ENCODE results near the gene MUC6.
A peak's percentile ranks its signal among the peaks of the same experiment; 100 is the strongest.
"Not testable (repeated sequence)": the region's sequence is repeated elsewhere in the genome, so short reads cannot be mapped to it uniquely, and the experiment has no call there.

Gene MUC6

GRCh38 chr11:984546-984945 is 52.0 kb downstream of the MUC6 start:
- DNase-seq, result no peak

GRCh38 chr11:981764-982163 is 54.8 kb downstream of the MUC6 start:
- DNase-seq, result no peak

GRCh38 chr11:980438-981357 is 55.8 kb downstream of the MUC6 start:
- DNase-seq, result no peak

GRCh38 chr11:978781-979180 is 57.7 kb downstream of the MUC6 start:
- no peak for DNase-seq

- DNase-seq, result peak in 1 of 4 experiments; percentile 25
Measured at GRCh38 chr11:977830-978720, 58.4 kb downstream of the MUC6 start.

- no peak for DNase-seq
Measured at GRCh38 chr11:976431-977160, 59.9 kb downstream of the MUC6 start.

GRCh38 chr11:975827-976226 is 60.7 kb downstream of the MUC6 start:
- peak; percentile 32 to 59 (median 50) for DNase-seq

- DNase-seq, result not testable (repeated sequence)
Measured at GRCh38 chr11:975376-975775, 61.1 kb downstream of the MUC6 start.

GRCh38 chr11:973237-973636 is 63.3 kb downstream of the MUC6 start:
- DNase-seq, result no peak

GRCh38 chr11:972523-973211 is 63.9 kb downstream of the MUC6 start:
- DNase-seq, result no peak

GRCh38 chr11:971731-972365 is 64.7 kb downstream of the MUC6 start:
- no peak for DNase-seq

- peak in 2 of 4 experiments; percentile 11 to 42 for DNase-seq
Measured at GRCh38 chr11:971092-971690, 65.3 kb downstream of the MUC6 start.

- DNase-seq, result peak; percentile 17 to 64 (median 49)
Measured at GRCh38 chr11:970319-970871, 66.1 kb downstream of the MUC6 start.

- DNase-seq, result no peak
Measured at GRCh38 chr11:969651-970205, 66.8 kb downstream of the MUC6 start.

GRCh38 chr11:968822-969221 is 67.7 kb downstream of the MUC6 start:
- no peak for DNase-seq

GRCh38 chr11:967995-968751 is 68.3 kb downstream of the MUC6 start:
- DNase-seq, result peak; percentile 16 to 60 (median 40)

- no peak for DNase-seq
Measured at GRCh38 chr11:965206-965775, 71.2 kb downstream of the MUC6 start.

GRCh38 chr11:963852-964251 is 72.7 kb downstream of the MUC6 start:
- DNase-seq, result no peak

Measured in suppressor macrophage (primary cell).